Stimulated activated CD8-positive, alpha-beta memory T cell treated with anti-CD3 and anti-CD28 coated beads, Interleukin-7, amount 100 ng/mL, for 24 hours (primary cell): ENCODE results near the gene C5orf22.

Source experiments
- DNase-seq: peaks from one replicate; pipeline ENCODE4 v3.0.0-alpha.2; 2020; ENCODE audit warnings: low read depth

The C5orf22 gene

GRCh38 chr5:31604644-31605043, 72.5 kb downstream of the C5orf22 start:
- no peak for DNase-seq
